Fibroblast of lung (primary cell): Measurements from ENCODE around the gene SERHL2. TPM values are rescaled to one million over a fixed set of nuclear protein-coding genes. Genes with fewer than 3 reads are reported as not detected.

Experiments used
- DNase-seq, 2 donors: peaks; one replicate each; pipeline versions ENCODE4 v3.0.0 to v3.0.0-alpha.2; 2010; ENCODE audit warnings: low read depth in 2 of 2
- H2AFZ ChIP-seq: 2 replicates; pipeline ENCODE4 v1.5.1; 2012; ENCODE audit warnings: low read length, control low read depth, inconsistent platforms
- H3K27ac ChIP-seq: 2 replicates; pipeline ENCODE4 v1.5.1; 2011; ENCODE audit warnings: low read length, control low read depth; ENCODE audit not compliant: insufficient read depth
- H3K27me3 ChIP-seq: 2 replicates; pipeline ENCODE4 v1.5.1; 2011; ENCODE audit warnings: mild to moderate bottlenecking, low read length; ENCODE audit not compliant: control insufficient read depth, insufficient read depth
- H3K36me3 ChIP-seq: 2 replicates; pipeline ENCODE4 v1.5.1; 2011; ENCODE audit warnings: low read length; ENCODE audit not compliant: control insufficient read depth, insufficient read depth
- H3K4me1 ChIP-seq: 2 replicates; pipeline ENCODE4 v1.5.1; 2011; ENCODE audit warnings: low read length; ENCODE audit not compliant: control insufficient read depth, insufficient read depth; ENCODE audit errors: extremely low read depth
- H3K4me2 ChIP-seq: 2 replicates; pipeline ENCODE4 v1.5.1; 2011; ENCODE audit warnings: low read length, control low read depth; ENCODE audit not compliant: insufficient read depth; ENCODE audit errors: extremely low read depth
- H3K4me3 ChIP-seq, 4 experiments: fragments of 200-600 bp in 1 of 4; sonication (generic) in 1 of 4; replicated peaks in 1 of 4; 2 replicates each; pipeline ENCODE4 v1.5.1; 2011 to 2016; ENCODE audit warnings: low read length in 4 of 4, low read depth in 3 of 4, mild to moderate bottlenecking in 3 of 4, control low read depth in 2 of 4, inconsistent platforms in 1 of 4, mixed read lengths in 1 of 4; ENCODE audit not compliant: insufficient read depth in 1 of 4; ENCODE audit errors: control extremely low read depth in 1 of 4
- H3K79me2 ChIP-seq: 2 replicates; pipeline ENCODE4 v1.5.1; 2012; ENCODE audit warnings: mild to moderate bottlenecking, low read length, inconsistent platforms; ENCODE audit not compliant: control insufficient read depth, insufficient read depth
- H3K9ac ChIP-seq: 2 replicates; pipeline ENCODE4 v1.5.1; 2011; ENCODE audit warnings: mild to moderate bottlenecking, low read length, control low read depth; ENCODE audit not compliant: insufficient read depth
- H3K9me3 ChIP-seq: 2 replicates; pipeline ENCODE4 v1.5.1; 2012; ENCODE audit warnings: low read depth, low read length; ENCODE audit not compliant: control insufficient read depth, insufficient read depth
- H4K20me1 ChIP-seq: 2 replicates; pipeline ENCODE4 v1.5.1; 2011; ENCODE audit warnings: low read length; ENCODE audit not compliant: control insufficient read depth, insufficient read depth; ENCODE audit errors: extremely low read depth
- CTCF ChIP-seq, 2 donors: IDR thresholded peaks in 1 of 2; conservative IDR thresholded peaks in 1 of 2; 1 replicate in 1 of 2; 2 replicates in 1 of 2; pipeline ENCODE4 v1.5.1; 2011 to 2012; ENCODE audit warnings: low read length in 2 of 2, control low read depth in 1 of 2, inconsistent platforms in 1 of 2, low read depth in 1 of 2, mild to moderate bottlenecking in 1 of 2
- EZH2 ChIP-seq: IDR thresholded peaks from 2 replicates; pipeline ENCODE4 v1.5.1; 2012; ENCODE audit warnings: low read length, control low read depth, mild to moderate bottlenecking; ENCODE audit errors: missing control alignments
- polyA plus RNA-seq, 2 donors: library from polyadenylated mRNA; depleted of rRNA in 1 of 2; stranded (reverse) in 1 of 2; unstranded in 1 of 2; fragments of >200 nt; gene quantifications; 2 replicates each; pipeline ENCODE4 v1.2.1, GENCODE V29; 2011 to 2012; ENCODE audit warnings: missing spikeins in 1 of 2
- total RNA-seq: library from RNA; depleted of rRNA; stranded (reverse); fragments of >200 nt; gene quantifications from 2 replicates; pipeline ENCODE4 v1.2.1, GENCODE V29; 2014

SERHL2 gene
- total and polyA plus RNA-seq, 2 donors (not counting 1 experiment from before 2014, with no cell fraction given), result 4.6 to 5.5 TPM

GRCh38 chr22:42611051-42611450, 57.3 kb downstream of the SERHL2 start:
- Histone ChIP-seq H3K36me3 (no peaks in the 10 kb centered on the region), H3K27ac (no peak overlapping the region), H3K4me3 (no peak overlapping the region), H2AFZ (no peak overlapping the region), H3K9ac (no peak overlapping the region), H3K79me2 (peaks cover 69% of the 10 kb centered on the region), H4K20me1 (no peaks in the 10 kb centered on the region), H3K9me3 (no peaks in the 10 kb centered on the region), H3K27me3 (no peaks in the 10 kb centered on the region), H3K4me1 (peaks cover 32% of the 10 kb centered on the region), H3K4me2 (peak overlapping the region; percentile 35)
- DNase-seq, result peak in 1 of 2 donors; percentile 16
- TF ChIP-seq CTCF (conservative IDR thresholded peaks at IDR 0.05 in 1 of 2, IDR thresholded peaks at IDR 0.05 in 1 of 2; ENCODE audit: low read depth in 1 of 2, low read length in 2 of 2) (no peak), EZH2 (no peak)

- H3K27me3 ChIP-seq, result no peaks in the 10 kb centered on the region
- H3K36me3 ChIP-seq, result no peaks in the 10 kb centered on the region
- peaks cover 60% of the 10 kb centered on the region for H3K79me2 ChIP-seq
- no peak overlapping the region for H3K9ac ChIP-seq
- no peaks in the 10 kb centered on the region for H4K20me1 ChIP-seq
- DNase-seq, result no peak
- H3K4me1 ChIP-seq, result peaks cover 32% of the 10 kb centered on the region
- peak overlapping the region in 2 of 4 experiments; percentile 3 to 66 for H3K4me3 ChIP-seq
- TF ChIP-seq CTCF (conservative IDR thresholded peaks at IDR 0.05 in 1 of 2, IDR thresholded peaks at IDR 0.05 in 1 of 2; ENCODE audit: low read depth in 1 of 2, low read length in 2 of 2), result no peak
- no peak for TF ChIP-seq EZH2
- H3K4me2 ChIP-seq, result peak overlapping the region; percentile 28
- H3K9me3 ChIP-seq, result no peaks in the 10 kb centered on the region
- no peak overlapping the region for H2AFZ ChIP-seq
- H3K27ac ChIP-seq, result peak overlapping the region; percentile 16
These were observed 58.6 kb downstream of the SERHL2 start for GRCh38 chr22:42612336-42612735.

GRCh38 chr22:42613872-42614301, 60.1 kb downstream of the SERHL2 start:
- no peaks in the 10 kb centered on the region for H3K36me3 ChIP-seq
- H3K4me3 ChIP-seq, result peak overlapping the region; percentile 66 to 84 (median 76)
- H3K4me1 ChIP-seq, result peaks cover 28% of the 10 kb centered on the region
- H3K9ac ChIP-seq, result peak overlapping the region; percentile 96
- no peaks in the 10 kb centered on the region for H4K20me1 ChIP-seq
- H3K79me2 ChIP-seq, result peaks cover 48% of the 10 kb centered on the region
- peak overlapping the region; percentile 89 for H3K4me2 ChIP-seq
- DNase-seq, result peak in 1 of 2 donors; percentile 28
- no peak for TF ChIP-seq EZH2
- no peak for TF ChIP-seq CTCF (conservative IDR thresholded peaks at IDR 0.05 in 1 of 2, IDR thresholded peaks at IDR 0.05 in 1 of 2; ENCODE audit: low read depth in 1 of 2, low read length in 2 of 2)
- peak overlapping the region; percentile 97 for H3K27ac ChIP-seq
- no peaks in the 10 kb centered on the region for H3K27me3 ChIP-seq
- H2AFZ ChIP-seq, result no peak overlapping the region
- H3K9me3 ChIP-seq, result no peaks in the 10 kb centered on the region
